ENCODE data around the gene LDLRAD3.

The LDLRAD3 gene

DNA sequence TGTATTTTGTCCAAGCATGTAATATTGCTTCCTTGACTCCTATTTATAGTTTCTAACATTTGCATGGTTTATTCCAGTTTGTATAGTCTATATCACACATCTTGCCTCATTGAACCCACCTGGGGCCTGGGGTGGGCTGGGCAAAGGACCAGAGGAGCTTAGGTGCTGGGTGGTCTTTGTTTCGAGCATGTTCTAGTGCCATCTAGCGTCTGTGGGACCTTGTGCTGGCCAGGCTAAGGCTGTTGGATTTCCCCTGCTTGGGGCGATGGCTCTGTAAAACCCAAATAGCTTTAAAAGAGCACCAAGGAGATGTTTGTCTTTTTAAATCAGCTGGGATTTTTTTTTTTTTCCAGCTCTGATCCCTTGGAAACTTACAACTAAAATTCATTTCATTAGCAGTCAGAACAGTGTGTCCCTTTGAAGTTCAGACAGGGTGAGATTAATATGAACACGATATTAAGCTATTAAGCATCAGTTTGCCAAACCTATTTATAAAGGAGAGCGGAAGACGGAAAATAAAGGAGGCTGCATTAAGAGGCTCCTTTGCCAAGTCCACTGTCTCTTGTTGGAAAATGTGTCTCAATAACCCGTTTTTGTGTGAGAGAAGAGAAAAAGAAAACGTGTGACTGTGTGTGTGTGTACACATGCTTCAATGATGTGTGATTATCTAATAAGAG is 188.0 kb downstream of the LDLRAD3 start:
- no peak for DNase-seq (ENCODE audit: low read depth in 2 of 2)

DNA sequence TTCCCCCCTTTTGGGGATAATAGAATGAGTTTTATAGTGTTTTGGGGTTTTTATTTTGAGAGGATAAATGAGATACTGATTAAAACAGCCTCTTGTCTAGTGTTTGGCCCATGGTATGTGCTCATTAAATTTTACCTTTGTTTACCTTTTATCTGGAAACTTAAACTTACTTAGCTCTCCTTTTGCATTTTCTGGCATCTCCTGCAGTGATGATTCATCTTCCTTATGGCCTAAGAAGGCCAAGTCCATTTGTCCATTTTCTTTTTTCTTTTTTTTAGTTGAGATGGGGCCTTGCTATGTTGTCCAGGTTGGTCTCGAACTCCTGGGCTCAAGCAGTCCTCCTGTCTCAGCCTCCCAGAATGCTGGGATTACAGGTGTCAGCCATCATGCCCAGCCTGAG is 189.1 kb downstream of the LDLRAD3 start:
- DNase-seq (ENCODE audit: low read depth in 2 of 2), result no peak

DNA sequence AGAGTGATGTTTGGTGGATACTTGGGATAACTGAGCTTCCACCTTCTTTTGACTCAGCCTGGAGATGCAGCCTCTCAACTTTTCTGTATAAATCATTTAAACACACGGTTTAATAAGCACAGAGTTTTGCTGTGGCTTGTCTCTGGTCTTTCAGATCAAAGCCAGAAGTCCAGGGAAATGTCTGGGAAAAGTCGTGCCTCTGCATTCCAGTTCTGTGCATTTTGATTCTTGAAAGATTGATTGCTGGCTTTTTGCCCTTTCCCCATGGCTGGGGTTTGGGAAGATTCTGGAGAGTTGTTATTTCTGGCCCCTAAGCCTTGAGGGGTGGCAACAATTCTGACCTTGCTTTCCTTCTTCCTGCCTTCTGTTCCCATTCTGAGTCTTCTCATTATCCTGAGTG is 191.2 kb downstream of the LDLRAD3 start:
- no peak for DNase-seq (ENCODE audit: low read depth in 2 of 2)

DNA sequence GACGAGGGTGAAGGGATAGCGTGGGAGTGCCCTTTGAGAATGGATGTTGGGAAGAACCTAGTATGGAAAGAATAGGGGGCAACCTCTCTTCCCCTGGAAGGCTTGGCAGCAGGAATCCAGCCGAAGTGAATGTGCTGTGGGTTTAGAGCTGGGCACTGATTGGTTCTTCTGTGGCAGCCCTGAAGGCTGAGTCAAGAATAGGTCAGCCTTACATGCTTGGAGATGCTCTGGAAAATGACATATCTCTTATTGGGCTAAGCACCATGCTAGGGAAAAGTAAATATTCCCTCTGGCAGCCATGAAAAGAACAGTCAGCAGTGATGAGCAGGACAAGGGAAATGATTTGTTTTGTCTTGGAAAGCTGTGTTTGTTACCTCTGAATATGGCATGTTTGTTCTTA is 195.9 kb downstream of the LDLRAD3 start:
- DNase-seq (ENCODE audit: low read depth in 2 of 2), result no peak

DNA sequence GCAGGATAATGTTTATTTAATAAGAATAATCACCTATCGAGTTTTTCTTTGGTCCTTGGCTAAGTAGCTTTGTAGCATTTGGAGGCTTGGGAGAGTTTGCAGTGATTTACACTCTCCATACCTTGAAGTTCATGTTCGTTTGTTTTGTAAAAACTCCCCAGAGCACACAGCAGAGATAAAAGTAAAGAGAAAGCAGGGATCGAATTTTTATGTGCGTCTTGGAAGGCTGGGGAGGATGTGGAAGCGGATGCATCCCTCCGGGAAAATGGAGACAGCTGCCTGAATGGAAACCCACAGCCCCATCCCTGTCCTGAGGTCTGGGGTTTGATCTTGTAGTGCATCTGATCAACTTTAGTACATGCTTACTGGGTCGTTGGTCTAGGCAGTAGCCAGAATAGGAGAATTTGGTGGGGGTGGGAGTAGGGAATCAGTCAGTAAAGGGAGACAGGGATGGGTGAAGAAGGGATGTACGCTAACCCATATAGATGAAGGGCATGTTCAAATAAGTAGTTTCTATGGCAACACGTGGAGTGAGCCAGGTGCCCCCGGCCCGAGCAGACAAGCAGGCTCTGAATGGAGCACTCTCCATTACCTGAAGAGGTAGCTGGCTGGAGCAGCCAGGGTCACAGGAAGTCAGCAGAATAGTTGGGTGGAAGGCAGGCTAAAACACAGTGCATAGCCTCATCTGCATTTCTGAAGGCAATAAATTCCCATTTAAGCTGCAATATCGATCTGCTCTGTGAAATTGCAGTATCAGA is 197.5 kb downstream of the LDLRAD3 start:
- DNase-seq (ENCODE audit: low read depth in 2 of 2), result no peak

DNA sequence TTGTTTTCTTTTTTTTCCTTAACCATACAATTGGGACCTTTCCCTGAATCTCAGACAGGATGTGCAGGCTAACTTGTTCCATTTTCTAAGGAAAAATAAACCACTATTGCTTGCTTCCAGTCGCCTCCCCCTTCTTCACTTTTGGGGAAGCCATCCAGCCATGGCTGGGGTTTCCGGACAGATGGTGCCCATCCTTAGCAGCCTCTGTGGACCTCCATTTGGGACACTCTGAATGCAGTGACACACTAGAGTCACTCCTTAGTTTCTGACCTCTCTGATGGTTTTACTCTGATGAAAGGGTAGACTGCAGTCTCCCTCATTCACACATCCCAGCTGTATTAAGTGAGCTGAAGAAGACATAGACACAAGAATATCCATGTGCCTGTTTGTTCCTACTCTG is 198.1 kb downstream of the LDLRAD3 start:
- no peak for DNase-seq (ENCODE audit: low read depth in 2 of 2)

DNA sequence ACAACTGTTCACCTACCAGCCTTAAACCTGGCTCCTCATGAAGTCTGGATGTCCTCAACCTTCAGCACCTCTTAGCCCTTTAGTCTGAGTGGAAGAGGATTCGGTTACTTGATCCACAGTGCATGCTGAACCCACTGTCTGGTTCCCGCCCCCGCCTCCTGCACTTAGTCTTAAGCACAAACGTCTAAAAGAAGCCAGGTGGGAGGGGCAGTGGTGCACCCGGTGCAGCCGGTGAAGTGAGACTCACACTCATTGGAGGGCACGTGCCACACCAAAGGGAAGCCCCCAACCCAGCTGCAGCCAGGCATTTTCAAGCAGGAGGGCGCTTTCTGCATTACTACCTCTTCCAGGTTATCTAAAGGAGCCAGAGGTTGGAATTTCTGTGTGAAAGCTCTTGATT is 198.6 kb downstream of the LDLRAD3 start:
- DNase-seq (ENCODE audit: low read depth in 2 of 2), result no peak

DNA sequence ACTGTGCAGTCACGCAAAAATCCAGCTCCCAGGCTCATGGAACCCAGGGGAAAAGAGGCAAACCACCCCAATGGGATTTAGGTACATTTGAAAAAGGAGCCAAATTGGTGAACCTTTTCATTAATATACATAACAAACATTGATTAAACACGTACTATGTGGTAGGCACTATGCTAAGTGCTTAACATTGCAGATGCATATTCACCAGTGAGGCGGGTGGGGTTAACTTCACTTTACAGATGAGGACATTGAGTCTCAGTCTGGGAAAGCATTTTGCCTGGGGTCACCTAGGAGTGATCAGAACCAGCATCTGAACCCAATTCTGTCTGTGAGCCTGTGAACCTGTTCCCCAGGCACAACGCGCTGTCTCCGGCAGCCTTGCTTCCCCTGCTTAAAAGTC is 199.0 kb downstream of the LDLRAD3 start:
- no peak for DNase-seq (ENCODE audit: low read depth in 2 of 2)

DNA sequence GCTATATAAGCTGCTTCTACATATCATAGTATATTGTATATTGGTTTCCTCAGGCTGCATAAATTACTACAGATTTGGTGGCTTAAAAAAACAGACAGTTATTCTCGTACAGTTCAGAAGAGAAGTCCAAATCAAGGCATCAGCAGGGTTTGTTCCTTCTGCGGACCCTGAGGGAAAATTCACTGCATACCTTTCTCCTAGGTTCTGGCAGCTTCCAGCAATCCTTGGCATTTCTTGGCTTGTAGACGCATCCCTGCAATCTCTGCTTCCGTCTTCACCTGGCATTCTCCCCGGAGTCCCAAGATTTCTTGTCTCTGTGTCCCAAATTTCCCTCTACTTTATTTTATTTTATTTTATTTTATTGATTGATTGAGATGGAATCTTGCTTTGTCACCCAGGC is 202.6 kb downstream of the LDLRAD3 start:
- no peak for DNase-seq (ENCODE audit: low read depth in 2 of 2)

DNA sequence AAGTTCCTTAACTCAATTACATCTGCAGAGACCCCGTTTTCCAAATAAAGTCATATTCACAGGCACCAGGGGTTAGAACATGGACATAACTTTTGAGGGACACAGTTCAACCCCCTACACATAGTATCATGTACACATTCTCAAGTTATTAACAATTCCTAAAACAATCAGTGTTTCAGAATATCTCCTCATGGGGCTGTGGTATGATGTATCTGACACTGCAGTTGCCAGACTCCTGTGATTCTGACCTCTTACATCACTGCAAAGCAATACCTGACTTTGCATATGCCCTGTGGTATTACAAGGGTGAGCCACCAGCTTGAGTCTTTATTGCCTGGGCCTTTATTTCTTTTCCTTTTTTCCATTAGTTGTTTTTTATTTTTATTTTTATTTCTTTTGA is 203.6 kb downstream of the LDLRAD3 start:
- DNase-seq (ENCODE audit: low read depth in 2 of 2), result no peak

DNA sequence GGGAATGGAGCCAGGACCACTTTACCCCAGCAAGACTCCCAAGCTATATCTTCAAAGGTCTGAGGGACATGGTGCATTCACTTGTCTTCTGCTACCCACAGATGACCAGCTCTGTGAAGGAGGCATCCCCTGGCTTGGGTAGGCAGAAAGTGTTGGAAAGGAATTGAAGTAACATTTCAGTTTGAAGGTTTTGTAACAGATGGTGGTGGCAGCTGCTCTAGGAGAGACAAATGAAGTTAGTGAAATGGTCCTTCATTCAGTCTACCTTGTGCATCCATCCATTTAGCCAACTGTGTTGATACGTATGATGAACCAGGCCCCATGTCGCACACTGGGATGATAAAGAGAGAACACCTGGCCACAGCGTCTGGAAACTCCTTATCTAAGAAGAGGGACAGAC is 204.8 kb downstream of the LDLRAD3 start:
- no peak for DNase-seq (ENCODE audit: low read depth in 2 of 2)

DNA sequence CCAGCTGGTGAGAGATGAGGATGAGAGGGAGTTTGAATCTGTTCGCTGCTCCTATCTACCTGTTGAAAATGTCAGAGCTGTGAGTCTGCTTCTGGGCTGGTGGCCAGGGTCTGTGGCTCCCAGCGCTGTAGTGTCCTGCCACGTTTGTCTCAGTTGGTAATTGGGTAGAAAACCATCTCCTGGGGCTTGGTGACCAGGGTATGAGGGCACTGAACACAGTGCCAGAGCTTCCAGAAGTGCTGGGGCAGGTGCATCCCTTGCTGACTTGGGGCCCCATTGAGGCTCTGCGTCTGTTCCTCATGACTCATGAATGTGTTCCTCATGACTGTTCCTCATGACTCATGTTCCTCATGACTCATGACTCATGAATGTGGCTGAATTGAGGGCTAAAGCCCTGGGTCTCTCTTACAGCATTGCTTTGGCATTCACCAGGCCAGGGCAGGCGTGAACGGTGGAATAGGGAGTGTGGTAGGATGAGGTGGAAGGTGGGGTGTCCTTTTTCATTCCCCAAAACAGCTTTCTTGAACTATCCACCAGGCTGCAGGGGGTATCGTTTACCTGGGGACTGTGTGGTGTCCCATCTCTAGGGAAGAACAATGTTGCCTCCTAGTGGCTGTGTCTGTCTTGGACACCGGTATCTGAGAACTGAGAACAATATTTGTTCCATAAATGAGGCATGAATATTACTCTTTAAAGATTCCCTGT is 205.8 kb downstream of the LDLRAD3 start:
- DNase-seq (ENCODE audit: low read depth in 2 of 2), result peak; percentile 9 to 10

DNA sequence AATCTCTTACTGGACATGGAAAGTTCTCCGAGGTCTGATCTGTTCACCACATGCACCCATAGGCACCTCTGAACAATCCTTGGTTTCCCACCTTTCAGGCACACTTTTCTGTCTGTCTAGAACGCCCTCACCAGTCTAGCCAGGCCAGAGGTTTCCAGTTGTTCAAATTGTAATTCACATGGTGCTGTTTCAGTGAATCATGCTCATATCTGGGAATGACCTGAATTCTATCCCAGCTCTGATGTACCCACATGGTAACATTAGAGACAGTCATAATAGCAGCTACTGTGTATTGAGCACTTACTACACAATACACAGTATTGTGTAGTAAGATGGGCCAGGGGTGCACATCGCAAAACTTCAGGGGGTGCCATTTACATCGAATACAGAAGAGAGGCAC is 207.1 kb downstream of the LDLRAD3 start:
- DNase-seq (ENCODE audit: low read depth in 2 of 2), result no peak

DNA sequence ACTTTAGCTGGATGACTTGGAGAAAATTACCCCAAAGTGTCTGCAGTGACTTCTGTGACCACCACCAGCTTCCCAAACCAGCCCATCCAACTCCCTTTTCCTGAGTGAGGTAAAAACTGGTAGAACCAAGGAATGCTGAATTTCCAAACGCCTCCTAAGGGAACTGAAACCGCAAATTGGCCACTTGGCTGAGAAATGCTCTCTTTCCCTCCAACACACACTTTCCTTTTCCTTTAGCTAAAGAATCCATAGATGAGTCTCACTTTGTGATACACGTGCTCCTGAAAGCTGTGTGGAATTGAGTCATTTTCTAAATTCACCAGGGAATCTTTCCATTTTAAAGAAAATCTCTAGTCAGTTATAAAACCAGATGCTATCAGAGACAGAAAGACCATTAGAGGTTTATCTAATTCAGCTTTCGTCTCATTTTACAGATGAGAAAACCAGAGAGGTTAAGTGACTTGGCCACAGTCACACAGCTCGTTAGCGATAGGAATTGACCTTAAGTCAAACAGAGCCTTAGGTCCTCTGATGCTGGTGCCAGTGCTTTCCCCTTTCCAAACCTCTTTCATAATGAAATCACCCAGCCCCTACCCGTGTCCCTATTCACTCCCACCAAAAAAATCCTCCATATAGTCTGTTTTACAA is 208.2 kb downstream of the LDLRAD3 start:
- no peak for DNase-seq (ENCODE audit: low read depth in 2 of 2)

DNA sequence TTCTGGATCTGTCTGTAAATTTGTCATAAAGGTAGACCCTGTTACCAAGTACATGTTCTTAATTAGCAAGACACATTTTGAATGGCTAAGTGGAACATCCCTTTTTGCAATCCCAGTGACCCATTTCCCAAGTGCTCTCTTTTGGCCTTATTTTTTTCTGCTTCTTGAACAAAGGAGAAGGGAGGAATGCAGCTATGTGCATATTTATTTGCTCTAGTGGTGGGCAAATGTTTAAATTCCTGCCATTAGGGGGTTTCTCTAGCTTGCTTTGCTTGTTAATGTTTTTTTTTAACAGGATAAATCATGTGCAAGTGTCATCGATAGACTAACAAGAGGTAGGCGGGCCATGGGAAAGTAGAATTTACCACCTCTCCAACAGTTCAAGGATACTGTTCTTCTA is 209.7 kb downstream of the LDLRAD3 start:
- DNase-seq (ENCODE audit: low read depth in 2 of 2), result no peak

DNA sequence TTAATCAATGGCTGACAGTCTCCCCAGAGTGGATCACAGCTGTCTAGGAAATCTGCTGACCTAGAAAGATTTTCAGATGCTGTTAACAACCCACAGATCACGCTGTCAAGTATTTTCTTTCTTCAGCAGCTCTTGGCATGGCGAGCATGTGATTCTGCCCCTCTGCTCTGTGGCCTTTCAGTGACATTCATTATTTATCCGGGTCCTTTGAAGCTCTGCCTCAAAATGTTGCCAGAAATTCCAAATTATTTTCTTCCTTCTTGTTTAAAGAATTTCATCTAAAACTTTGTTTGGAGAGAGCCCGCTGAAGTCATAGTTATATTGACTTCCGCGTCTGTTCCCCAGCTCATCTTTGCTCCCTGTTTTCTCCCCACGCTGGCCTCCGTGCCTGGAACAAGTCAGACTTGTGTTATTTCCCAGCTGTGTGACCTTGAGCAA is 211.3 kb downstream of the LDLRAD3 start:
- DNase-seq (ENCODE audit: low read depth in 2 of 2), result no peak

DNA sequence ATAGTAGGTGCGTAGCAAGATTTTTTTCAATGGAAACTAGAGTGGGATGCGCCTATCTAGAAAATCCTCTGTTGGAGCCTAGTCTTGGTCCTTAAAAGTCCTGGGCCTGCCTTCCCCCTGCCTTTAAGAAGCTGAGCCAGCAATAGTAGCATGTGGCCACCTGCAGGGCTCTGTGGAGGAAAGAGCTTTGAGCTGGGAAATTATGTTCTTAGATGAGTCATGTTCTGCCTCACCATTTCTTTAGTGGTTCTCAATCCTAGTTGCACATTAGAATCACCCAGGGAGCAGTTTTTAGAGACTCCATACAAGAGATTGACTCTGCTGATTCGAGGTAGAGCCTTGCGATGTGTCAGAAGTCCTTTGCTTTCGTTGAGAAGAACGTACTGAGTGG is 211.9 kb downstream of the LDLRAD3 start:
- DNase-seq (ENCODE audit: low read depth in 2 of 2), result no peak

DNA sequence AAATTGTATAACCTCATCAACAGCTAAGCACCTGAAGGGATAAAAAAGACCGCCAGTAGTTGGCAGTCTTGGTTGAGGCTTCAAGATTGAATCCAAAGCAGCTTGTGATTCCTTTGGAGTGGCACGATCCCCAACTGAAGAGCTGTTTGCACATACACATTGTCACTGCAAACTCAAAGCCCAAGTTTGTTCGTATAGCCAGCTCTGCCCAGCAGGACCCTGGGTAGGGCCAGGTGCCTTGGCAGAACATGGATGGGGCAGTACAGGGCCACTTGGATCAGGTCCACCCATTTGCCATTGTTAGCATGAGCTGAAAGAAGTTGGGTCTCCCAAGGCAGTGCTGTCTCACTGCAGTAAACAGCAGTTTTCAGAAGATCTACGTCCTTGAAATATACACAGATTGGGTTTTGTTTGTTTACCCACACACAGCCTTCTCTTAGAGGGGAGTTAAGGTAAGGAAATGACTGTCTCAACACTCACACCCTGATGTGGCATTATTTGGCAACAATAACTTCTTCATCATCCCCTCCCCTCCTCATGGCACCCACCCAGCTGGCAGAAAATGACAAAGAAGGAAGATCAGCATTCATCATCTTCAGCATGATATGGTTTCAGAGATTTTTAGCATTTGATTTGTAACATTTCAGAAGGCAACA is 212.4 kb downstream of the LDLRAD3 start:
- DNase-seq (ENCODE audit: low read depth in 2 of 2), result no peak

DNA sequence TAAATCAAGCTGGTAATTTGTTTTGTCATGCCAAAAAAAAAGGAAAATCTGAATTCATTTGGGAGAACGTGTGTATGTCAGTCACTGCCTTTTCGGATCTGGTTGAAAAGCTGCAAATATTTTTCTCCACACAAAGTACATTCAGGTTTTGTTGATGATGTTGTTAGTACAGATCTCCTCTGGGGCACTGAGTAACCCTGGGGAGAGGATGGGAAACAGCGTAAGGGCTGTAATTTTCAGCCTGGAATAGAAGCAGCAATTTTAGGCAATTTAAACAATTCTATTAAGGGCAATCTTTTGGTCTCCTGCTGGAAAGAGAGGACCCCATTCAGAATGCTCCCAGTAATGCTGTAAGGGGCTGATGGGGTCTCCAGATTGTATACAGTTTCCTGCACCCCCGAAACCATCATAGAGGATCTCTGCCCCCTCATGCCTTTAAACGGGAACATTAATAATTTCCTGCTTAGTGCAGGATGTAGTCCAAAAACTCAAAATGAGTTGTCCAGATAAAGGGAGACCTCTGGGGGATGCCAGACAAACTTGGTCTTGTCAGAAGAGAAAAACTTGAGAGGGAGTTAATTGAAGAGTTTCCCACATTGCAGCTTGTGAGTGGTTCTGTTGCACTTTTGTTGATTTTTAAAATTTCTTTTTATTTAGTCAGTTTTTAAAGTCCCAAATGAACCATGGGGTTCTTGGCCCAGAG is 213.1 kb downstream of the LDLRAD3 start:
- DNase-seq (ENCODE audit: low read depth in 2 of 2), result no peak

DNA sequence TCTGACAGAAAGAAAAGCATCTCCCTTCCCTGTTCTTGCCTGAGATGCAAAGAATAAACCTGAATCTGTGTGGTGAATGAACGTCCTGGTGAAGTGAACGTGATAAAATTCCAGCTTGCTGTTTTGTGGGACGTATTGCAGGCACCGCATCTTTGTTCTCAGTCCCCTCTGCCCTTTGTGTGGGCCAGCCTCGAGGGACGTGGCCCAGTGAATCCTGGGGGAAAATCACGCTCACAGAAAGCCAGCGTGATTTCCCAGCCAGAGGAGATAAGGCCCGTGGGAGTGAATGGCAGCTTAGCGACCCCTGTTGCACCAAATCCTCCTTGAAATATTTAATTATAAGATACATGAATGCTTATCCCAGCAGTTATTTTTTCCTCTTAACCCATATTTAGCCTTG is 216.2 kb downstream of the LDLRAD3 start:
- no peak for DNase-seq (ENCODE audit: low read depth in 2 of 2)

DNA sequence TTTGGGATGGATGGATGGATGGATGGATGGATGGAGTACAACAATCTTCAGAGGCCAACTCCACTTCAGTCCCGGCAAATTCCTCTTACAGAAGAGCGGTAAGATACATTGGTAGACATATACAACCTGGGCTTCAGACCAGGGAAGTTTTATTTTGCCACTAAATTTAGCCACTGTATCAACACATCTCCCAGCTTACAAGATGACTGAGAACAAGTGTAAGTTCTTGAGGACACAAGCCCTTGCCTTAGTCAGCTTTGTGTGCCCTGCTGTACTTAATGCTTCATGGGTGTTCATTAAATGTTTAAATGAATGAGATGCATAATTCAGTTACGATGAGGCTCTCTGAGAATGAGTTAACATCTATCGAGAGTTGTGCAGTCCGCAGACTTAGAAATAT is 217.7 kb downstream of the LDLRAD3 start:
- no peak for DNase-seq (ENCODE audit: low read depth in 2 of 2)

Data from activated CD4-positive, alpha-beta T cell treated with anti-CD3 and anti-CD28 coated beads for 24 hours (primary cell).